Liver (tissue), 9 donors: Measurements from ENCODE around the gene DSTYK. TPM values are rescaled to one million over a fixed set of nuclear protein-coding genes. Genes with fewer than 3 reads are reported as not detected.
A peak's percentile ranks its signal among the peaks of the same experiment; 100 is the strongest.

Experiments used
- DNase-seq: peaks from one replicate; pipeline ENCODE4 v3.0.0-alpha.2; 2017; ENCODE audit warnings: low spot score
- H3K27ac ChIP-seq, 2 donors: one replicate each; pipeline ENCODE4 v1.7.0; 2013; ENCODE audit warnings: inconsistent platforms in 2 of 2, low read length in 2 of 2, control low read depth in 1 of 2, low read depth in 1 of 2, mild to moderate bottlenecking in 1 of 2
- H3K27me3 ChIP-seq, 4 donors: one replicate each; pipeline versions ENCODE4 v1.6.1 to v1.7.0; 2013; ENCODE audit warnings: low read length in 3 of 4, inconsistent platforms in 1 of 4, mild to moderate bottlenecking in 1 of 4, moderate library complexity in 1 of 4; ENCODE audit not compliant: control insufficient read depth in 4 of 4, insufficient read depth in 4 of 4
- H3K36me3 ChIP-seq, 4 donors: one replicate each; pipeline versions ENCODE4 v1.6.1 to v1.7.0; 2013; ENCODE audit warnings: low read length in 3 of 4, mild to moderate bottlenecking in 3 of 4, low read depth in 1 of 4, moderate library complexity in 1 of 4; ENCODE audit not compliant: control insufficient read depth in 4 of 4, insufficient read depth in 3 of 4
- H3K4me1 ChIP-seq, 4 donors: one replicate each; pipeline versions ENCODE4 v1.6.1 to v1.7.0; 2013; ENCODE audit warnings: low read length in 3 of 4, mild to moderate bottlenecking in 3 of 4, moderate library complexity in 1 of 4; ENCODE audit not compliant: control insufficient read depth in 4 of 4, insufficient read depth in 4 of 4
- H3K4me3 ChIP-seq, 3 donors: one replicate each; pipeline versions ENCODE4 v1.6.1 to v1.7.0; 2013; ENCODE audit warnings: low read length in 3 of 3, control low read depth in 1 of 3, low read depth in 1 of 3, mild to moderate bottlenecking in 1 of 3
- H3K9ac ChIP-seq, 2 donors: one replicate each; pipeline ENCODE4 v1.7.0; 2013; ENCODE audit warnings: low read length in 2 of 2, mild to moderate bottlenecking in 2 of 2, moderate library complexity in 2 of 2, control low read depth in 1 of 2, low read depth in 1 of 2
- H3K9me3 ChIP-seq, 4 donors: one replicate each; pipeline versions ENCODE4 v1.6.1 to v1.7.0; 2013; ENCODE audit warnings: low read length in 3 of 4; ENCODE audit not compliant: control insufficient read depth in 4 of 4
- ATF3 ChIP-seq: IDR thresholded peaks from 2 replicates; pipeline ENCODE4 v1.6.1; 2016; ENCODE audit warnings: antibody characterized with exemption
- CTCF ChIP-seq: fragments of 150-350 bp; IDR thresholded peaks from 2 replicates; pipeline ENCODE4 v1.5.1; 2017; ENCODE audit warnings: improper control_type of control experiment, low read depth, low read length; ENCODE audit not compliant: missing input control
- EGR1 ChIP-seq, 2 donors: IDR thresholded peaks; 2 replicates each; pipeline ENCODE4 v1.6.1; 2016 to 2018; ENCODE audit warnings: antibody characterized with exemption in 2 of 2, low read depth in 2 of 2
- FOXA1 ChIP-seq: IDR thresholded peaks from 2 replicates; pipeline ENCODE4 v1.6.1; 2016; ENCODE audit warnings: antibody characterized with exemption
- FOXA2 ChIP-seq: IDR thresholded peaks from 2 replicates; pipeline ENCODE4 v1.6.1; 2016; ENCODE audit warnings: antibody characterized with exemption
- GABPA ChIP-seq, 2 donors: IDR thresholded peaks in 1 of 2; conservative IDR thresholded peaks in 1 of 2; 2 replicates each; pipeline ENCODE4 v1.6.1; 2016; ENCODE audit warnings: antibody characterized with exemption in 2 of 2, mild to moderate bottlenecking in 1 of 2, moderate library complexity in 1 of 2
- MAX ChIP-seq: IDR thresholded peaks from 2 replicates; pipeline ENCODE4 v1.6.1; 2016; ENCODE audit warnings: antibody characterized with exemption
- RAD21 ChIP-seq, 2 donors: IDR thresholded peaks; 2 replicates each; pipeline ENCODE4 v1.6.1; 2016; ENCODE audit warnings: antibody characterized with exemption in 2 of 2, mild to moderate bottlenecking in 2 of 2
- RXRA ChIP-seq, 2 donors: IDR thresholded peaks; 2 replicates each; pipeline ENCODE4 v1.6.1; 2017 to 2018; ENCODE audit warnings: antibody characterized with exemption in 2 of 2, mild to moderate bottlenecking in 1 of 2
- WGBS: extraction: QIAGEN DNeasy Blood & Tissue Kit; methylation state at CpG from one replicate; pipeline ENCODE4 v1.1.7; 2013; 5-methylcytosine and 5-hydroxymethylcytosine counted together
- polyA plus RNA-seq, 2 donors: library from polyadenylated mRNA; stranded (reverse) in 1 of 2; unstranded in 1 of 2; fragments of 200-250 nt in 1 of 2; fragments of >200 nt in 1 of 2; fragmentation: Nextera tagmentation in 1 of 2; extraction: Ambion mirVana in 1 of 2; gene quantifications; one replicate each; pipeline versions ENCODE4 v1.2.1 to v1.2.3, GENCODE V29; 2013 to 2015
- total RNA-seq, 2 donors: library from RNA; depleted of rRNA; stranded (reverse); fragments of >200 nt; gene quantifications; one replicate each; pipeline ENCODE4 v1.2.3, GENCODE V29; 2014
- donor health status: healthy.
- donor health status: healthy.
- donor health status: healthy.
- donor health status: healthy.
- donor health status: healthy.

DSTYK gene
- total and polyA plus RNA-seq, 4 donors: 1.5 to 9.9 (median 3.0) TPM

- Histone ChIP-seq H3K27ac (no peak overlapping the region), H3K9me3 (no peaks in the 10 kb centered on the region), H3K4me3 (no peak overlapping the region), H3K36me3 (no peaks in the 10 kb centered on the region), H3K9ac (no peak overlapping the region), H3K27me3 (peaks cover 0 to 2% (median 0%) of the 10 kb centered on the region in 4 donors), H3K4me1 (peaks cover 0 to 2% (median 0%) of the 10 kb centered on the region in 4 donors)
- 87% methylated on average over 19 of the region's 19 CpGs for WGBS
- no peak for DNase-seq
- TF ChIP-seq EGR1 (IDR thresholded peaks at IDR 0.05; ENCODE audit: low read depth in 2 of 2): no peak
- TF ChIP-seq FOXA2: no peak
Observed at GRCh38 chr1:205256951-205257625, 45.6 kb upstream of the DSTYK start.

- Histone ChIP-seq H3K36me3 (no peaks in the 10 kb centered on the region), H3K27ac (no peak overlapping the region), H3K9me3 (no peaks in the 10 kb centered on the region), H3K9ac (no peak overlapping the region), H3K27me3 (peaks cover 0 to 2% (median 0%) of the 10 kb centered on the region in 4 donors), H3K4me3 (no peak overlapping the region), H3K4me1 (peaks cover 0 to 2% (median 0%) of the 10 kb centered on the region in 4 donors)
- TF ChIP-seq CTCF (peak; percentile 100), MAX (no peak), FOXA1 (no peak), FOXA2 (no peak), RAD21 (IDR thresholded peaks at IDR 0.05) (peak; percentile 99 to 100), RXRA (IDR thresholded peaks at IDR 0.05) (peak in 1 of 2 donors; percentile 10)
- 29% methylated on average over 8 of the region's 8 CpGs for WGBS
- peak; percentile 88 for DNase-seq
Observed at GRCh38 chr1:205255941-205256780, 44.7 kb upstream of the DSTYK start.

GRCh38 chr1:205251576-205251975 is 40.1 kb upstream of the DSTYK start:
- 78% methylated on average over 5 of the region's 5 CpGs for WGBS
- TF ChIP-seq GABPA (IDR thresholded peaks at IDR 0.05 in 1 of 2, conservative IDR thresholded peaks at IDR 0.05 in 1 of 2) (no peak), FOXA2 (no peak)
- Histone ChIP-seq H3K4me3 (no peak overlapping the region), H3K9ac (no peak overlapping the region), H3K27ac (no peak overlapping the region), H3K27me3 (no peaks in the 10 kb centered on the region), H3K9me3 (no peaks in the 10 kb centered on the region), H3K4me1 (peaks cover 0 to 2% (median 0%) of the 10 kb centered on the region in 4 donors), H3K36me3 (no peaks in the 10 kb centered on the region)
- no peak for DNase-seq

- Histone ChIP-seq H3K9me3 (no peaks in the 10 kb centered on the region), H3K9ac (no peak overlapping the region), H3K27me3 (no peaks in the 10 kb centered on the region), H3K27ac (no peak overlapping the region), H3K36me3 (no peaks in the 10 kb centered on the region), H3K4me3 (no peak overlapping the region), H3K4me1 (no peaks in the 10 kb centered on the region)
- WGBS: 68% methylated on average over 6 of the region's 6 CpGs
- TF ChIP-seq ATF3: no peak
- no peak for TF ChIP-seq FOXA2
- no peak for DNase-seq
Observed at GRCh38 chr1:205250699-205251098, 39.2 kb upstream of the DSTYK start.
